HL-60 (cell line): ENCODE measurements around the gene RPS3.
"Not testable (repeated sequence)": the region's sequence is repeated elsewhere in the genome, so short reads cannot be mapped to it uniquely, and the experiment has no call there.

Source experiments
- DNase-seq, 2 experiments: peaks; one replicate each; pipeline ENCODE4 v3.0.0-alpha.2; 2010 to 2020; ENCODE audit warnings: low read depth in 1 of 2, low spot score in 1 of 2
- H3K27ac ChIP-seq: fragments of 250-450 bp; sonication (Bioruptor Pico); replicated peaks from 2 replicates; pipeline ENCODE4 v1.5.1; 2020; ENCODE audit warnings: mild to moderate bottlenecking, moderate library complexity
- H3K27me3 ChIP-seq: fragments of 250-450 bp; sonication (Bioruptor Pico); 2 replicates; pipeline ENCODE4 v1.5.1; 2021; ENCODE audit warnings: mild to moderate bottlenecking, moderate library complexity; ENCODE audit not compliant: insufficient read depth, poor library complexity, severe bottlenecking
- H3K4me3 ChIP-seq: replicated peaks from 2 replicates; pipeline ENCODE4 v1.5.1; 2011; ENCODE audit warnings: mild to moderate bottlenecking, control low read depth, low read length; ENCODE audit not compliant: insufficient read depth
- CTCF ChIP-seq: IDR thresholded peaks from one replicate; pipeline ENCODE4 v1.5.1; 2011; ENCODE audit warnings: low read length, control low read depth, inconsistent platforms; ENCODE audit not compliant: insufficient read depth
- GABPA ChIP-seq: IDR thresholded peaks from 2 replicates; pipeline ENCODE4 v1.6.1; 2012; ENCODE audit warnings: low read depth
- POLR2AphosphoS5 ChIP-seq: IDR thresholded peaks from 2 replicates; pipeline ENCODE4 v1.6.1; 2012; ENCODE audit warnings: low read depth
- REST ChIP-seq: IDR thresholded peaks from 2 replicates; pipeline ENCODE4 v1.6.1; 2012; ENCODE audit warnings: low read depth; ENCODE audit not compliant: insufficient replicate concordance
- SPI1 ChIP-seq: IDR thresholded peaks from 2 replicates; pipeline ENCODE4 v1.6.1; 2012; ENCODE audit warnings: low read depth, mild to moderate bottlenecking, borderline replicate concordance

The RPS3 gene

DNA sequence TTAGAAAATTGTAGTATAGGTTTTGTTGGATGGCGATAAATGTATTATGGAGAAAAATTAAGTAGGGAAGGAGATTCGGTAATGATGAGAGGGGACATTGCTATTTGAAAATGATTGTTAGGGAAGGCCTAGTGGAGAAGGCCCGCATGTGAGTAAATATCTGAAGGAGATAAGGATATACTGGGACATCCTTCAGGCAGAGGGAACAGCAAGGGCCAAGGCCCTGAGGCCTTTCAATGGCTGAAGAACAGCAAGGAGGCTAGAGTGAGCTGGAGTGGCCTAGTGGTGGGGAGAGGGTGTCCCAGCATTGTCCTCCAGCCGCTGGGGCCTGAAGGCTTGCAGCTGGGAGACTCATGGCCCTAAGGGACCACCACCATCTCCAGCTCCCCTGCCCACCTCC lies 24.7 kb upstream of the RPS3 start:
- Histone ChIP-seq H3K27ac (no peak overlapping the region), H3K27me3 (no peaks in the 10 kb centered on the region), H3K4me3 (no peak overlapping the region)
- TF ChIP-seq GABPA (no peak), CTCF (no peak), POLR2AphosphoS5 (no peak), SPI1 (no peak), REST (no peak)
- DNase-seq, result no peak

DNA sequence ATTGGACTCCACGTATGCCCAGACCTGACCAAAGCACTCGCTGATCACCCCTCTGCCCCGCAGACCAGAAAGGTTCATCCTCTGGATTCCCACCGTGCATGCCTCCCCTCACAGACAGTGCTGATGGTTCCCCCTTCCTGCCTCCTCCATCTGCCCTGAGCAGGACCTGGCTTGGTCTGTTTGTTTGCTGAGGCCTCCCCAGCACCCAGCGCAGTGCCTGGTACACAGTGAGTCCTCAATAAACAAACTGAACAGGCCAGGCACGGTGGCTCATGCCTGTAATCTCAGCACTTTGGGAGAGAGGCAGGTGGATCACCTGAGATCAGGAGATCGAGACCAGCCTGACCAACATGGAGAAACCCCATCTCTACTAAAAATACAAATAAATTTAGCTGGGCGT lies 23.7 kb upstream of the RPS3 start:
- no peaks in the 10 kb centered on the region for H3K27me3 ChIP-seq
- TF ChIP-seq CTCF (no peak), SPI1 (no peak), REST (no peak)
- no peak overlapping the region for H3K27ac ChIP-seq
- no peak for DNase-seq
- H3K4me3 ChIP-seq, result no peak overlapping the region

- TF ChIP-seq REST (no peak), POLR2AphosphoS5 (no peak), GABPA (no peak), CTCF (no peak), SPI1 (no peak)
- no peaks in the 10 kb centered on the region for H3K27me3 ChIP-seq
- DNase-seq, result no peak
- H3K27ac ChIP-seq, result no peak overlapping the region
- no peak overlapping the region for H3K4me3 ChIP-seq
Measured at GRCh38 chr11:75376175-75376574, 23.1 kb upstream of the RPS3 start.

DNA sequence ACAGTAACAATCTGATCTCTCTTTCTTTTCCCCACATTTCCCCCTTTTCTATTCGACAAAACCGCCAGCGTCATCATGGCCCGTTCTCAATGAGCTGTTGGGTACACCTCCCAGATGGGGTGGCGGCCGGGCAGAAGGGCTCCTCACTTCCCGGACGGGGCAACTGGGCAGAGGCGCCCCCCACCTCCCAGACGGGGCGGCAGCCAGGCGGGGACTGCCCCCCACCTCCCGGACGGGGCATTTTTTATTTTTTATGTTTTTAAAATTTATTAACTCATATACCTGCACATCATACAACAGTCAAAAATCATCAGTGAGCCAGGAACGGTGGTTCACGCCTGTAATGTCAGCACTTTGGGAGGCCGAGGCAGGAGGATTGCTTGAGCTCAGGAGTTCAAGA lies 20.5 kb upstream of the RPS3 start:
- DNase-seq, H3K27me3 ChIP-seq, H3K4me3 ChIP-seq, H3K27ac ChIP-seq: not testable (repeated sequence)
